Activated CD8-positive, alpha-beta memory T cell treated with anti-CD3 and anti-CD28 coated beads for 4 hours (primary cell): ENCODE measurements around the gene ABCA3.

ENCODE experiments used
- DNase-seq, 2 donors: peaks; one replicate each; pipeline ENCODE4 v3.0.0-alpha.2; 2020; ENCODE audit warnings: low read depth in 2 of 2

ABCA3 gene

GRCh38 chr16:2357331-2357730 is 16.8 kb upstream of the ABCA3 start:
- no peak for DNase-seq

DNA sequence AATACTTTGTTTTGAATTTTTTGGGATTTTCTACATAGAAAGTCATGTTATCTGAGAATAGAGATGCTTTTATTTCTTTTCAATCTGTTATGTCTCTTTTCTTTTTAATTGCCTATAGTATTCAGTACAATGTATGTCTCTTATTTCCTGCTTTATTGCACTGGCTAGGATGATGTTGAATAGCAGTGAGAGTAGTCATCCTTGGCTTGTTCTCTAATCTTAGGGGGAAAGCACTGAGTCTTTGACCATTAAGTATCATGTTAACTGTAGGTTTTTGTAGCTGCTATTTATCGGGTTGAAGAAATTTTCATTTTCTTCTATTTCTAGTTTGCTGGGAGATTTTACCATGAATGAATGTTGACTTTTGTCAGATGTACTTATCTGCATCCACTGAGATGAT is 10.0 kb upstream of the ABCA3 start:
- DNase-seq, result no peak

GRCh38 chr16:2343211-2343610 is 2.7 kb upstream of the ABCA3 start:
- DNase-seq, result no peak

GRCh38 chr16:2341456-2342447 is 1.2 kb upstream of the ABCA3 start:
- DNase-seq, result no peak

GRCh38 chr16:2339521-2340484 is 725 bp downstream of the ABCA3 start:
- no peak for DNase-seq

GRCh38 chr16:2337431-2338296 is 2.9 kb downstream of the ABCA3 start:
- DNase-seq, result no peak

DNA sequence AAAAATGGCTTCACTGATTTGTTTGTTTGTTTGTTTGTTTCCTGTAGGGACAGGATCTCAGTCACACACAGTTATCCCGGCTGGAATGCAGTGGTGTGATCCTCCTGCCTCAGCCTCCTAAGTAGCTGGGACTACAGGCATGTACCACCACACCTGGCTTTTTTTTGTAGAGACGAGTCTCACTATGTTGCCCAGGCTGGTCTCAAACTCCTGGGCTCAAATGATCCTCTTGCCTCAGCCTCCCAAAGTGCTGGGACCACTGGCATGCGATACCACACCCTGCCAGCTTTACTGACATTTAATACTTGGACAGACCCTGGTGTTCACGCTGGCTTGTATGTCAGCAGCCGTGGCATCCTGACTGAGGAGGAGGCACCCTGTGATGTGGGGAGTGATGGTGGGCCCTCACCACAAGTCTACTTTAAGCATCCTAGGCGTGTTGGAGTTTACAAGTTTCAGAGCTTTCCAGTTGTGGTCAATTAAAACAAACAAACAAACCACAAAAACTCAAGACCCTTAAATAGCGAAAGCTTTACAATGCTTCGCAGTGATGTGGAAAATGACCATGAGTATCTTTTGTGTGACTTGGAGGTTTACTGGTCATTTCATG is 5.1 kb downstream of the ABCA3 start:
- no peak for DNase-seq

DNA sequence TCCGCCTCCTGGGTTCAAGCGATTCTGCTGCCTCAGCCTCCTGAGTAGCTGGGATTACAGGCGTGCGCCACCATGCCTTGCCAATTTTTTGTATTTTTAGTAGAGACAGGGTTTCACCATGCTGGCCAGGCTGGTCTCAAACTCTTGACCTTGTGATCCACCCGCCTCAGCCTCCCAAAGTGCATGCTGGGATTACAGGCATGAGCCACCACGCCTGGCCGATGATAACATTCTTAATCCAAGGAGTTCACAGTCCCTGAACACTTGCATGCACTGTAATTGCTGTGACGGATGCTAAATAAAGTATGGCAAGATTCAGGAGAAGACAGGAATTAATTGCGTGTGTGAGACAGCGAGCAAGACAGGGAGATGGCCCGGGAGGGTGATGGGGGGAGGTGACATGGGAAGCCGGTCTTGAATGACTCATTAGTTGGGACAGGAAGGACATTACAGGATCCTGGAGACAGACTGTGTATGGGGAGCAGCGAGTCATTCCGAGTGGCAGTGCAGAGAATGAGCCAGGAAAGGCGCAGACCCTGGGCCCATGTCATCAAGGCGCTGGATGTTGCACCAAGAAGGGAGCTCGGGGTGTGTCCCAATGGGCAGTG is 6.7 kb downstream of the ABCA3 start:
- DNase-seq, result no peak

DNA sequence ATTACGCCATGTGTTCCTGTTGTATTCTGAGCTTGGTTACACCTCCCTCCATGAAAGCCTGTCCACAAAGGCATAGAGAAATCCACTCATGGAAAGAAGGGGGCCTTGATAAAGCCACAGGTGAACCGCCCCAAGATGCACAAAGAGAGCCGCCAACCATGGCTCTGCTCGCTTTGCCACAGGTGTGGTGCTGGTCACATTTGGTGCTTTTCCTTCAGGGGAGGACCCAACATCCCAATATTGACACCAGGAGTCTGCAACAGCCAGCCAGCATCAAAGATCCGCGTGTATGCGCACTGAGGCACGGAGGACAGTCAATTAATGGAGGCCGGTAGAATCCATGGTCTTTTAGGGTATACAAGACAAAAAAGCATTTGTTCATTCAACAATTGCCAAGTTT is 7.3 kb downstream of the ABCA3 start:
- DNase-seq, result no peak

DNA sequence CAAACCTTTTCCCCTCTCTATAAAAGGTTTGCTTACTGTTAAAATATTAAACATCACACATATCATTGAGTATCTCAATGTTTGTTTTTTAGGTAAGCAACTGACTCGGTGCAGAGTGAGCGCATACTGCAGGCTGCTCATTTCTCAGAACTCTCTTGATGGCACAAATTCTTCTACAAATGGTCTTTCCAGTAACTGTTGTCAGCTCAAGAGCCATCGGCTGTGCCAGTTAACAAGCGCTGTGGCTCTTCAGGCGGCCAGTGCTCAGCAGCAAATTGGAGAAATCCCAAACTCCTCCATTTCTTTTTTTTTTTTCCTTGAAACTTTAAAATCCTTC is 8.6 kb downstream of the ABCA3 start:
- no peak for DNase-seq

- DNase-seq, result no peak
These were observed 9.2 kb downstream of the ABCA3 start for GRCh38 chr16:2331199-2331930.

DNA sequence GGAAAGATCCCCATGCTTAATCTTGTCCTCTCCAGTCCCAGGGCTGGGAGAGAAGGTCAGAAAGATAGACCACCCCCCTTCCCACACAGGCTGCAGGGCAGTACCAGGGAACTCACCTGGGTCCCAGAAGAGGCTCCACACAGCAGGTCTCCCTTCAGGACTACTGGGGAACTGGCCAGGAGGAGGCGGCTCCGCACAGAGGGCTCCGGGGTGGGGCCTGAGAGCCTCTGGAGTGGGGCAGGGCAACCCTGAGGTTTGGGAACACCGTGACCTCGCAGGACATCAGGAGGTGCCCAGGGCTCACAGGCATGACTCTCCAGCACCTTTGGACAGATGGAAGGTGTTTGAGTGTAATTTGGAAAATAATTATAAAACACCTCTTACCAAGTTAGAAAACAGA is 11.0 kb downstream of the ABCA3 start:
- DNase-seq, result no peak

DNA sequence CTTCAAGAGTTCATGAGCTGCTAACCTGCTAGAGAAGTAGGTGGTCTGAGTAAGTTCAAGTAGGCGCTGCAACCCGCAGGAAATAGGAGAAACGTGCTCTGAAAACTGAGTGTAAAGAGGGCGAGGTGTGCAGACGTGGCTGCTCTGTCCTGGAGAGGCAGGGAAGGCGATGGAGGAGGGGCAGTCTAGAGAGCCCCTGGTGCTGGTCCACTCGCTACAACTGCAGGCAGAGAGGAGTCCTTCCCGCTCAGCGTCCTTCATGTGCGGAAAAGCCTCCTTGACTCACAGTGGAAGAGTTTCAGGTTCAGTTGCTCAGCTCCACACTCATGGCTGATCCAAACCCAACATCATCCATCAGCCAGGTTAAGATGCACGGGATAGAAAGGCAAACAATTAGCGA is 12.1 kb downstream of the ABCA3 start:
- DNase-seq, result no peak

DNA sequence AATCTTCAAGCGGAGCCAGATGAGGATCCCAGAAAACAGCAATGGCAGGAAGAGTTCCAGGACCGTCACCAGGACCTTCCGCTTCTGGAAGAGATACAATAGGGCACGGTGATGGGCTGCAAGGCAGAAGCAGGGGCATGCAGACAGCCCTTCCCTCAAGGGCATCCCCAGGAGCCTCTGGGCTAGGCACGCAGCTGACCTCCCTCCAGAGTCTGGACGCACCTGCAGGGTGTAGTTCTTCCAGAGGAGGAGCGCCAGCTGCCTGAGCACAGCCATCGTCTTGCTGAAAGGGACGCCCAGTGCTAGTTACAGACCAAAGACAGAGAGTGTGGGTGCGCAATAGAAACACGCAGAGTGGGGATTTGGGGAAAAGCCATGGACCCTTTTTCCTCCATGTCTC is 14.3 kb downstream of the ABCA3 start:
- DNase-seq, result no peak

GRCh38 chr16:2325791-2326190 is 14.7 kb downstream of the ABCA3 start:
- DNase-seq, result no peak

GRCh38 chr16:2325181-2325580 is 15.3 kb downstream of the ABCA3 start:
- DNase-seq, result no peak

DNA sequence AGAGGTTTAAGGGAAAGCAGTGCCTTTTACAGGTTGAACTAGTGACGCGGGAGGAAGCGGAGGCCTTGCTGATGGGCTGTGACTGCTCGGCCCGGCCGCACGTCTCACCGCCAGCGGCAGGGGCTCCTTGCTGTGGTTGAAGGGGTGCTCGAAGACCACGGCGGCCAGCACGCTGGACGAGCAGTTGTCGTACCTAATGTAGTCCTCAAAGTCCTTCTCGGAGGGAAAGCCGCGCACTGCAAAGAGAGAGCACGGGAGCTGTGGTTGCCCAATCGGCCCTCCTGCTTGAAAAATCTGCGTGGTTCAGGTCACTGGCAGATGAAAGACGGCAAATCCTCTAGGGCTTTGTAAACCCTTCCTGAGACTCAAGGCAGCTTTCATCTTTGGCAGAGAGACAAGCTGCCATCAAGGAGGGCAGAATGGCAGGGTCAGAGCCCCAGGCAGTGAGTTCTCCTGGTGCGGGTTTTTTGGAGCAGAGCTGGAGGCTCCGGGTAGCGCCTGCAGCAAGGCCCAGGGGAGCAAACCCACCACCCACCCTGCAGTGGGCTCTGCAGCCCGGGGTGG is 16.1 kb downstream of the ABCA3 start:
- DNase-seq, result no peak

DNA sequence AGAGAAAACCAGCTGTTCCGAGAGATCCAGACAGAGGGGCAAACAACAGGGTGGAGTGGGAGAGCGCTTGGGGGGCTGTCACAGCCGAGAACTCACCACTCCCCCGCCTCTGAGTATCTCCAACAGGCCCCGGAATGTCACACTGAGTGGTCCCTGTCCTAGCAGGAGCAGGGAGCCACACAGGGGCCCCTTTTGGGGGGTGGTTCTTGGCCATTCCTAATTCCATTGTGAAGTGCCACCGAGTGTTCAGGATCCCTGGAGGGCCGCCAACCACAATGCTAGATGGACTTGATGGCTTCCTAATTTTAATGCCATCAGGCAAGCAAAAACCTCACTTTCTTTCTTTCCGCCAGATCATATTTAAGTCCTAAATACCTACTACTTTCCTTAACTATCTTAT is 16.8 kb downstream of the ABCA3 start:
- DNase-seq, result no peak

GRCh38 chr16:2319606-2320005 is 20.9 kb downstream of the ABCA3 start:
- no peak for DNase-seq
